EL (cell line): Measurements from ENCODE around the gene GCNT1.
"Not testable (repeated sequence)": the region's sequence is repeated elsewhere in the genome, so short reads cannot be mapped to it uniquely, and the experiment has no call there.

Experiments used
- DNase-seq: peaks from one replicate; pipeline ENCODE4 v3.0.0-alpha.2; 2016

Gene GCNT1

DNA sequence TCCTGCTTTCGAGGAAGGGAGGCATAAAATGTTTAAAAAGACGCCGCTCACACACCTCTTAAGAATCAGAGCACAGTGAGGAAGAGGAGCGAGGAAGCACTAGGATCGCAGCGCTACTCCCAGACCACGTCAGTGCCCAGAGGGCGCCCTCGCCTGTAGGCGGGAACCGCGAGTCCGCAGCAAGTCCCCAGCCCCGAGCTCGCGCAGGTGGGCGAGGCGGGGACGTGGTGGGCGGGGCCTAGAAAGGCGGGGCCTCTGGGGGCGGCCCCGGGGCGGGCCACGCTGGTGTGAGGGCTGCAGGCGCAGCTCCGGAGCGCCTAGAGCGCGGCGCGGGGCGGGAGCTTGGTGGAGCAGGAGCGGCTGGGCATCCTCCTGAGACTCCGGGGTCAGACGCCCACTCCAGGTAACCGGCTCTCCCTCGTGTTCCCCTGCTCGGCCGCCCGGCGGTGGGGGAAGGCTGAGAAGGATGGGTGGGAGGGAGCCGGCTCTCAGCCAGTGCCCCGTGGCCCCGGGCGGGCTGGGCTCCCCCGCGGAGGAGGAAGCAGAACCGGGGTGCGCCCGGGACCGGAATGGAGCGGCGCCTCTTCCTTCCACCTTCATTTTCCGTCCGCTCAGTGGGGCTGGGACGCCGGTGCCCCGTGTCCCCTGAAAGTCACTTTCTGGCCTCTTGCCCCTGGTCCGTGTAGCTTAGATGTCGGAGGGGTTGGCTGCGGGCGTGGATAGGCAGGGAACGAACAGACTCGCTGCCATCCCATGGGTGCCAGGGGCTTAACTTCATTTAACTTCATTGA lies at the start of gene GCNT1:
TSS of gene GCNT1 (plus strand) at position 280 of the 791 bp plus-strand sequence. CDS start 43,200 bp downstream, outside the sequence.
- peak; percentile 90 for DNase-seq

DNA sequence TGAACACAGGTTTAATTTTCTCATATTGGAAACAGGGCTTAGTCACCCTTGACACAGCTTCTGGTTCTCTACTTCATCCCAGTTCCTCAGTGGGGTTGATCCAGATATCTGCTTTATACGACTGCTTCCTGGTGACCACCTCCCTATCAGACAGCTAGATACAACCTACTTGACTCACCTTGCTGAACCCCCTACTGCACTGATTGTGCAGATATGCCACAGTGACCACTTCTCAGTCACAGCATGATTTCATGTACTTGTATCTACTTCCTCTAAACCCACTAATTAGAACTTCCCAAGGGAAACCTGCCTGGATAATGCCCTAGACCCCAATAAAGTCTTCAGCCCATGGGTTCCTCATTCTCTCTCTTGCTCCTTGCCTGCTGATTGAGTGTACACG lies 46.3 kb upstream of the GCNT1 start:
- DNase-seq = no peak

DNA sequence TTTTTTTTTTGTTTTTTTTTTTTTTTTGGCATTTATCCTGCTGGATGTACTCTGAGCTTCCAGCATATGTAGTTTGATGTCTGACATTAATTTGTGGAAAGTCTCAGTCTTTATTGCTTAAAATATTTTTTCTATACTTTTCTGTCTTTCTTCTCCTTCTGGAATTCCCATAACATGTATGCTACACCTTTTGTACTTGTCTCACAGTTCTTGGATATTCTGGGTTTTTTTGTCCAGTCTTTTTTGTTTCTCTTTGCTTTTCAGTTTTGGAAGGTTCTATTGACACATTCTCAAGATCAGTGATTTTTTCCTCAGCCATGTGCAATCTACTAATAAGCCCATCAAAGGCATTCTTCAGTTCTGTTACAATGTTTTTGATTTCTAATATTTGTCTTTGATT lies 45.3 kb upstream of the GCNT1 start:
- no peak for DNase-seq

DNA sequence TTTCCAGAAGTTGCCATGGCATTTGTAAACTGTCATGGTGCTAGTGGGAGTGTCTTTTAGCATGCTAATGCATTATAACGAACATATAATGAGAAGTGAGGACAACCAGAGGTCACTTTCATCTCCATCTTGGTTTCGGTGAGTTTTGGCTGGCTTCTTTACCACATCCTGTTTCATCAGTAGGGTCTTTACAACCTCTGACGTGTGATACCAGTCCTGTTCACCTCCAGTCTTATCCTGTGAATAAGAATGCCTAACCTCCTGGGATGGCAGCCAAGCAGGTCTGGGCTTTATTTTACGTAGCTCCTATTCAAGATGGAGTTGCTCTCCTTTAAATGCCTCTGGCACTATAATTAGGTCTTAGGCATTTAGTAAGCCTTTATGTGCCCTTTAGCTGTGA lies 44.3 kb upstream of the GCNT1 start:
- peak; percentile 69 for DNase-seq

DNA sequence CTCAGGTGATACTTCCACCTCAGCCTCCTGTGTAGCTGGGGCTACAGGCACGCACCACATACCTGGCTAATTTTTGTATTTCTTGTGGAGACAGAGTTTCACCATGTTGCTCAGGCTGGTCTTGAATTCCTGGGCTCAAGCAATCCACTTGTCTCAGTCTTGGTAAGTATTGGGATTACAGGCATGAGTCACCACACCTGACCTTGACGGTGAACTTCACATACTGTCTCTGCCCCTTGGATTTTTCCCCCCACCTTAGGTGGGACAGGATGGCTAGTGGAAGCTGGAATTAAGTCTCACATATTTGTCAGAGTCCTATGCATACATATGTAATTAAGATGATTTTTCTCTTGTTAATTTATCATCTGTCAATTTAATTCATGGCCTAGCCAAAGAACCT lies 43.8 kb upstream of the GCNT1 start:
- DNase-seq = peak; percentile 36

DNA sequence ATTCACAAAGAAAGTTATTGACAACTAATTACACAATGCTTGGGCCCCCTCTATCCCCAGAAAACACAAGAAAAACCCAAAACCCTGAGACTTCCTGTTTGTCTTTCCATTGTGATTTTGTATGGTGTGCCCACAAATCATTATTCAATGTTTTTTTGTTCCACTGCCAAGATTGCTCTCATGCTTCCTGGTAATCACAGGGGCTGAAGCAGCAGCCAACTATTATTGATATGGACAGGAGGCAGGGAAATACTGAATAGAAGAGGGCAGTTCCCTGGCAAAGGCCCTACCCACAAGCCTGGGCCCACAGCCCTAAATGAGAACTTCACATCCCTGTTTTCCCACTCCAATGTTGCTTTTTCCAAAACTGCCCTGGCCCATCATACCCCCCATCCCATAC lies 43.3 kb upstream of the GCNT1 start:
- DNase-seq = peak; percentile 28

DNA sequence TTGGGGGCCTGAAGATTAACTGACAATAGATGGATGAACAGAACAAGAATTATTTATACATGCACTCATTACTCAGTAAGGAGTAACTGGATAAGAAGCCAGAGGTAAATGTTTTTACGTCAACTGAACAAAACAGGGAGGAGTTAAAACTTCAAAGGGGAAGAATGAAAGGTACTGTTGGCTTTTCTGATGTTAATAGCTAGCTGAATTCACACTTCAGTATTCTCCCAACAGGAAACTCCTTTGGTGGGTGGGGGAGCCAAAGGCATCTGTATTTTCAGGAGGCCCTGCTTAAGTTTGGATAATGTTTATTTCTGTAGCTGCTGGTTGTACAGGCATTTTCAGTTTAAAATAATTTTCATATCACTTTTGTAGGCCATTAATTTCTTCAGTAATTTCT lies 41.6 kb upstream of the GCNT1 start:
- no peak for DNase-seq

DNA sequence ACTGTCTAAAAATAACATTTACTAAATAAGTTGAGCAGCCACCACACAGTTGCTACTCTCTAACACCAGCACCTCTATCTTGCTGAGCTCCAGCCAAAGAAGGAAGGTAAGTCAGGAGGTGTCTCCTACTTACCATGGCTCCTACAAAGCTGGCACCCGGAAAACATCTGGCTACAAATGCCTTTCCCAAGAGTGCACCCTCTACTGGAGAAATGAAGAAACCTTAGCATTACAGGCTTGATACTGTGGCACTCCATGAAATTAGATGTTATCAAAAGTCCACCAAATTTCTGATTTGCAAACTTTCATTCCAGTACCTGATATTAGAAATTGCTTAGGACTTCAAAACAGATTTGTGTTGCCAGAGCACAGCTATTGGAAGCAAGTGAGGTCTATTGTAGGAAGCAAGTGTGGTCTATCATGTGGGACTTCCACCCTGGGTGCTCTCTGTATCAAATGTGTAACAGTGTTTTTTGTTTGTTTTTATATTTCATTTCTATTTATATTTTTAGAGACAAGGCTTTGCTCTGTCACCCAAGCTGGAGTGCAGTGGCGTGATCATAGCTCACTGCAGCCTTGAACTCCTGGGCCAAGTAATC lies 39.1 kb upstream of the GCNT1 start:
- DNase-seq = peak; percentile 34

DNA sequence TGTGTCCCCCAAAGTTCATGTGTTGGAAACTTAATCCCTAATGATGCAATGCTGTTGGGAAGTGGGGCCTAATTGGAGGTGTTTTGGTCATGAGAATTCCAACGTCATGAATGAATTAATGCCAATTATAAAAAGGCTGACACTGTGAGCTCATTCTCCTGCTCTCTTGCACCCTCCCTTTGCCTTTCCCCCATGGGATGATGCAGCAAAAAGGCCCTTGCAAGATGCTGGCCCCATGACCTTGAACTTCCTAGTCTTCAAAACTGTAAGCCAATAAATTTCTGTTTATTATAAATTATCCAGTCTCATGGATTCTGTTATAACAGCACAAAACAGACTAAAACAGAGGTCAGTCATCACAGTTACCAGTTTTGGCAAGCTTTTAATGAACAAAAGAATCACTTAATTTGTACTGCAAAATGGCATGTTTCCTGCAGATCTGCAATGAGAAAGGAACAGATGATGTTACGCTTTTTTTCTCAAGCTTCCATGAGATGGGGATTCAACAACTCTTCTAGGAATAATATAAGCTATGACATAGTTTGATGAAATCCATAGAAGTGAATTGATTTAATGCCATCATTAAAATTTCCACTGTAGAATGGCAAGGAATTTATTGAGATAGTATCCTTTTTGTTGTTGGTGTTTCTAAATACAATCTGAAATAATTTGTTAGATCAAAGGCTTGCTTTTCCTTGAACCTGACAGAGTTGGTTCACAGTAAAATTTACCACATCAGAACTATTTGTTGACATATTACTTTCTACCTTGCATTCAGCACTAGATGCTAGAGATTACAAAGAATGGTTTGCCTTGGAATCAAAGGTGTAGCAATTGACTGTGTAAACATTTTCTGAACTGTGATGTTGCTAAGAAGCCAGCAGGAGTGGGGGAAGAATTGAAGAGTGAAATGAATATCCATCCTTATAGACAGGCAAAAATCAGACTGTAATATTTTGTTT lies 35.5 kb upstream of the GCNT1 start:
- no peak for DNase-seq

DNA sequence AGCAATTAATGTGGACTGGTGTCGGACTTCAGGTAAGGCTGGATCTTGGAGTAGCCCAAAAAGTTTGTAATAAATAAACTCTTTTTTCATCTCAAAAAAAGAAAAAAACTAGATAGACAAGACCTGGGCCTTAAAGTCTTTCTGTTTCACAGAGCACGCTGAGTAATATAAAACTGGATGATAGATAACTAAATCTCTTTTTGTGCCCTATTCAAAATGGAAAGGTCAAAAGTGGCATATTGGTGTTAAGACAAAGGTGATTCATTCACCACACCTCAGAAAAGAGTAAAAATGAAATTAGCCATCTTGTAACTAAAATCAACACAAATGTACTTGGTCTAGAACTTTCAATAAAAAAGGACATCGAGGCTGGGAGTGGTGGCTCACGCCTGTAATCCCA lies 34.5 kb upstream of the GCNT1 start:
- DNase-seq = no peak

DNA sequence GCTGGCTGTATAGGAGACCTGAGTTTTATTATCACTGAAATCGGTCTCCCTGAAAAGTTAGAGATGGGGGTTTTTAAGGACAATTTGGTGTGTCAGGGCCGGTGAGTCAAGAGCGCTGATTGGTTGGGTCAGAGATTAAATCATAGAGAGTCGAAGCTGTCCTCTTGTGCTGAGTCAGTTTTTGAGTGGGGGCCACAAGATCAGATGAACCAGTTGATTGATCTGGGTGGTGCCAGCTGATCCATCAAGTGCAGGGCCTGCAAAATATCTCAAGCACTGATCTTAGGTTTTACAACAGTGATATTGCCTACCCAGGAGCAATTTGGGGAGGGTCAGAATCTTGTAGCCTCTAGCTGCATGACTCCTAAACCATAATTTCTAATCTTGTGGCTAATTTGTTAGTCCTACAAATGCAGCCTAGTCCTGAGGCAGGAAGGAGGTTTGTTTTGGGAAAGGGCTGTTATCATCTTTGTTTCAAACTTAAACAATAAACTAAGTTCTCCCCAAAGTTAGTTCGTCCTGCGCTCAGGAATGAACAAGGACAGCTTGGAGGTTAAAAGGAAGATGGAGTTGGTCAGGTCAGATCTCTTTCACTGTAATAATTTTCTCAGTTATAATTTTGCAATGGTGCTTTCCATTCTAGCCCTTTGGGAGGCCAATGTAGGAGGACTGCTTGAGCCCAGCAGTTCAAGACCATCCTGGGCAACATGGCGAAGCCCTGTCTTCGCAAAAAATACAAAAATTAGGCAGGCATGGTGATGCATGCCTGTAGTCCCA lies 33.1 kb upstream of the GCNT1 start:
- no peak for DNase-seq

DNA sequence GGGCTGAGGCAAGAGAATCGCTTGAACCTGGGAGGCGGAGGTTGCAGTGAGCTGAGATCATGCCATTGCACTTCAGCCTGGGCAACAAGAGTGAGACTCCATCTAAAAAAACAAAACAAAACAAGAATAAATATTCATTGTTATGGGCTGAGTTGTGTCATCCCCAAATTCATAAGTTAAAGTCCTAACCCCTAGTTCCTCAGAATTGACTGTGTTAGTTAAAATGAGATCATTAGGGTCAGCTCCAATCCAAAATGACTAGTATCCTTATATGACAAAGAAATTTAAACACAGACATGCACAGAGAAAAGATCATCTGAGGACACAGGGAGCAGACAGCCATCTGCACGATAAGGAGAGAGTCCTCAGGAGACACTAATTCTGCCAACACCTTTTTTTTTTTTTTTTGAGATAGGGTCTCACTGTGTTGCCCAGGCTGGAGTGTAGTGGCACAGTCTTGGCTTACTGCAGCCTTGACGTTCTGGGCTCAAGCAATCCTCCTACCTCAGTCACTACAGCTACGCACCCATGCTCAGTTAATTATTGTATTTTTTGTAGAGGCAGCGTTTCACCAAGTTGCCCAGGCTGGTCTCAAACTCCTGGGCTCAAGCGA lies 32.1 kb upstream of the GCNT1 start:
- no peak for DNase-seq

DNA sequence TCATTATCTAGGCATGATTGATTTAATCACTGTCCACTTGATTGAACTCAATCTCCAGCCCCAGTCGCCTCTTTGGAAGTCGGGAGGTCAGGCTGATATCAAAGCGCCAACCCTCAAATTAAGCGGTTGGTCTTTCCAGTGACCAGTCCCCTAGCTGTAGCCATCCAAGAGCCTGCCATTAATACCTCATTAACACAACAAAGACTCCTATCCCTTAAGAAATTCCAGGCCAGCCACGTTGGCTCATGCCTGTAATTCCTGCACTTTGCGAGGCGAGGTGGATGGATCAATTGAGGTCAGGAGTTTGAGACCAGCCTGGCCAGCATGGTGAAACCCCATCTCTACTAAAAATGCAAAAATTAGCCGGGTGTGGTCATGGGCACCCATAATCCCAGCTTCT lies 27.4 kb upstream of the GCNT1 start:
- DNase-seq = no peak

DNA sequence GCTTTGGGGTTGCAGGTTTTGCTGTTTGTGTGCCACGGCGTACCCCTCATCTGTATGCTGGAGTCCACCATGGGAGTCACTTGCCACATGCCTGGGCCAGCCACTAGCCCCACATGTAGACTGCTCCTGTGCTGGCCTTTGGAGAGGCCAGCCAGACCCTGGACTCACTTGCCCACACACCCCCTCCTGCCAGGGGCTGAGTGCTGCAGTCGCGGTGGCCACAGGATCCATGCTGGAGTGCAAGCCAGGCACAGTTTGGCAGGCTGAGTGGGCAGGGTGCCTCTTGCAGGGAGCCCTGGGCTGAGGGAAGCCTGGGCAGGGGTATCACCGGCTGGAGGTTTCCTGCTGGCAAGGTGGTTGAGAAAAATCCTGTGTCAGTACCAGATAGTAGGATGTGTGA lies 25.6 kb upstream of the GCNT1 start:
- no peak for DNase-seq

DNA sequence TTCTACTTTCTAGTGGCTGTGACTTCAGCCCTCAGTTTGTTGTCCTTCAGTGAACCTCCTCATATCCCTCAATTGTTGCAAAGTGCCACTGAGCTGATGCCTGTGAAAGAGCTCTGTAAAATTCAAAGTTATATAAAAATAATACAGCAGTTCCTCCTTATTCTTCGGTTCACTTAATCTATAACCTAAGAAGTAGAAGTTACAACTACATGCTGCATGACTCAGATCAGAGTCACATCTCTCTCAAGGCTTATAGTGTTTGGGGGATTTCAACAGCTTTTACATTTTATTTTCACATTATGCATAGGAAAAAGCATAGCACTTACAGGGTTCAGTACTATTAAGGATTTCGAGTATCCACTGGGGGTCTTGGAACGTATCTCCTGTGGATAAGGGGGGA lies 25.1 kb upstream of the GCNT1 start:
- peak; percentile 46 for DNase-seq

DNA sequence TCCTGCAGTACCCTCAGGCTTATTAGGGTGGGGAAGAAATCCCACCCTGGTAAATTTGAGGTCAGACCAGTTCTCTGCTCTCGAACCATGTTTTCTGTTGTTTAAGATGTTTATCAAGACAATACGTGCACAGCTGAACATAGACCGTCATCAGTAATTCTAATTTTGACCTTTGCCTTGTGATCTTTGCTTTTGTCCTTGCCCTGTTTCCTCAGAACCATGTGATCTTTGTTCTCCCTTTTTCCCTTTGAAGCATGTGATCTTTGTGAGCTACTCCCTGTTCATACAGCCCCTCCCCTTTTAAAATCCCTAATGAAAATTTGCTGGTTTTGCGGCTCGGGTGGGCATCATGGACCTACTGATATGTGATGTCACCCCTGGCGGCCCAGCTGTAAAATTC lies 24.1 kb upstream of the GCNT1 start:
- DNase-seq = not testable (repeated sequence)

DNA sequence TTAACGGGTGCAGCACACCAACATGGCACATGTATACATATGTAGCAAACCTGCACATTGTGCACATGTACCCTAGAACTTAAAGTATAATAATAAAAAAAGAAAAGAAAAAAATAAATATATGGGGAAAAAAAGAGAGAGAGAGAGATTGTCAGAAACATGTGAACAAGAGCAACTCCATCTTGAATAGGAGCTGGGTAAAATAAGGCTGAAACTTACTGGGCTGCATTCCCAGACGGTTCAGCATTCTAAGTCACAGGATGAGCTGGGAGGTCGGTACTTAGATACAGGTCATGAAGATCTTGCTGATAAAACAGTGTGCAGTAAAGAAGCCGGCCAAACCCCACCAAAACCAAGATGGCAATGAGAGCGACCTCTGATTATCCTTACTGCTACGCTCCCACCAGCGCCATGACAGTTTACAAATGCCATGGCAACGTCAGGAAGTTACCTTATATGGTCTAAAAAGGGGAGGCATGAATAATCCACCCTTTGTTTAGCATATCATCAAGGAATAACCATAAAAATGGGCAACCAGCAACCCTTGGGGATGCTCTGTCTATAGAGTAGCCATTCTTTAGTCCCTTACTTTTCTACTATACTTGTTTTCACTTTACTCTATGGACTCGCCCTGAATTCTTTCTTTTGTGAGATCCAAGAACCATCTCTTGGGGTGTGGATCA lies 21.8 kb upstream of the GCNT1 start:
- not testable (repeated sequence) for DNase-seq

DNA sequence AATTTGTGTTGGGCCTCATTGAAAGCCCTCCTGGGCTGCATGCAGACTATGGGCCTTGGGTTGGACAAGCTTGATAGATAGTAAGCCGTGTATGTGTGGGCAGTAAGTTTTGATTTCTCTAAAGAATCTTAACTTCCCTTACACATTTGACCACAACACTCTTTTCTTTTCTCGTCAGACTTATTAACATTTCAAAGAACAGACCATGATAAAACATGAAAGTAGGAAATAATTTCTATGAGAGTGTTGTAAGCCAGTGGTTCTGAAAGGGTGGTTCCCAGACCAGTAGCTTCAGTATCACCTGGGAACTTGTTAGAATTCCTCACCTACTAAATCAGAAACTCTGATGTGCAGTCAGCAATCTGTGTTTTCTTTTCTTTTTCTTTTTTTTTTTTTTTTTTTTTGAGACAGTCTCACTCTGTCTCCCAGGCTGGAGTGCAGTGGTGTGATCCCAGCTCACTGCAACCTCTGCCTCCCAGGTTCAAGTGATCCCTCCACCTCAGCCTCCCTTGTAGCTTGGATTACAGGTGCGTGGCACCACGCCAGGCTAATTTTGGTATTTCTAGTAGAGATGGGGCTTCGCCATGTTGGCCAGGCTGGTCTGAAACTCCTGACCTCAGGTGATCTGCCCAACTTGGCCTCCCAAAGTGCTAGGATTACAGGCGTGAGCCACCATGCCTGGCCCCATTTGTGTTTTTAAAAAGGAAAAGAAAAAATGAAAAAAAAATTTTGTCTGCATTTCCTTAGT lies 20.0 kb upstream of the GCNT1 start:
- DNase-seq = no peak

DNA sequence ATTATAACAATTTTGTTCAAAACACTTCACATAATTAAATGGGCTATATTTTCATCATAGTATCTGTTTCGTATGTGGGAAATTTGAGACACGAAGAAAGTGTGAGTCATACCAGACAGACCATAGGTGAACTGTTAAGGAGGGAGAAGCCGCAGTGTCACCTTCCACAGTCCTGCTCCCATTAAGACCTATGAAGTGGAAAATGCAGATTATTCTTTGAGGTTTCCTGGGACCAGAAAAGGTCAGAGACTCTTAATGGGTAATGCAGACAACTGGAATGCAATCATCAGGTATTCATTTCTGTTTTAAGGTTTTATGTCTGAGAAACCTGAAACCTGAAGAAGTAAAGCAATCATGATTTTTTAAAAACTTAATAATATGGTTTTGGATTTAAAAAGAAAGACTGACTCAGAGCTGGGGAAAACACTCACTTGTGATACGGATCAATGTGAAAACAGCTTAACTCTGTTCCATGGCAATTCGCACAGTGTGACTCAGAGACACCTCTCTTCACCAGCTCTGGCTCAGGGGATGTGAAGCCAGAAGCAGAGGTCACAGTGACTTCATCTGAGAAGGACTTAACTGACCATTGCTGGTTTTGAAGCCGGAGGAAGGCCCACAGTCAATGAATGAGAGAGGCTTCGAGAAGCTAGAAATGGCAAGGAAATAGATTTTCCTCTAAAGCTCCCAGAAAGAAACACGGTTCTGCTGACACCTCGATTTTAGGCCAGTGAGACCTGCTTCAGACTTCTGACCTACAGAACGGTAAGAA lies 17.2 kb upstream of the GCNT1 start:
- peak; percentile 92 for DNase-seq

DNA sequence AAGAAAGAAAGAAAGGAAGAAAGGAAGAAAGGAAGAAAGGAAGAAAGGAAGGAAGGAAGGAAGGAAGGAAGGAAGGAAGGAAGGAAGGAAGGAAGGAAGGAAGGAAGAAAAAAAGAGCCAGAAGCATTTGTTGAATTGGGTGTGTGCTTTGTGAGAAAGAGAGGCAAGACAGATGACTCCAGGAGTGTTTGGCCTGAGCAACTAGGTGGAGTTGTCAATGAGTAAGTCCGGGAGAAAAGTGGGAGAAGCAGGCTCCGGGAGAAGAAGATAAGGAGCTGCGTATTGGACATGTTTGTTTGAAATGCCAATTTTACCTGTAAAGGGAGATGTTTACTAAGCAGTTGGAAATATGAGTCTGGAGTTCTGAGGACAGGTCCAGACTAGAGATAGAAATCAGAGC lies 15.1 kb upstream of the GCNT1 start:
- DNase-seq = no peak
